Endodermal cell (in vitro differentiated cells): ENCODE measurements around the gene IGFL1. TPM values are rescaled to one million over a fixed set of nuclear protein-coding genes. Genes with fewer than 3 reads are reported as not detected.
"Not testable (repeated sequence)": the region's sequence is repeated elsewhere in the genome, so short reads cannot be mapped to it uniquely, and the experiment has no call there.

ENCODE experiments used
- DNase-seq: peaks from one replicate; pipeline ENCODE4 v3.0.0-alpha.2; 2017
- H3K27ac ChIP-seq: 2 replicates; pipeline ENCODE4 v1.5.1; 2013; ENCODE audit warnings: mild to moderate bottlenecking, low read depth, low read length, moderate library complexity
- H3K27me3 ChIP-seq: 2 replicates; pipeline ENCODE4 v1.6.1; 2013; ENCODE audit warnings: mild to moderate bottlenecking, low read length, moderate library complexity; ENCODE audit not compliant: insufficient read depth, control insufficient read depth, poor library complexity, severe bottlenecking
- H3K36me3 ChIP-seq: 2 replicates; pipeline ENCODE4 v1.7.0; 2013; ENCODE audit warnings: mild to moderate bottlenecking, low read length, moderate library complexity; ENCODE audit not compliant: control insufficient read depth, insufficient read depth
- H3K4me1 ChIP-seq: one replicate; pipeline ENCODE4 v1.7.0; 2013; ENCODE audit warnings: low read length; ENCODE audit not compliant: control insufficient read depth, insufficient read depth
- H3K4me3 ChIP-seq: 2 replicates; pipeline ENCODE4 v1.5.1; 2013; ENCODE audit warnings: mild to moderate bottlenecking, low read length, moderate library complexity
- H3K9ac ChIP-seq: 2 replicates; pipeline ENCODE4 v1.6.1; 2013; ENCODE audit warnings: mild to moderate bottlenecking, low read length, moderate library complexity; ENCODE audit not compliant: poor library complexity, severe bottlenecking; ENCODE audit errors: extremely low read depth
- H3K9me3 ChIP-seq: 2 replicates; pipeline ENCODE4 v1.6.1; 2013; ENCODE audit warnings: mild to moderate bottlenecking, low read length, moderate library complexity; ENCODE audit not compliant: control insufficient read depth
- H3K27ac Mint-ChIP-seq: 2 replicates; pipeline ENCODE4 v1.8.0; 2020; ENCODE audit warnings: mixed read lengths
- H3K27me3 Mint-ChIP-seq: 2 replicates; pipeline ENCODE4 v1.8.0; 2021; ENCODE audit warnings: mild to moderate bottlenecking, mixed read lengths; ENCODE audit not compliant: insufficient read depth
- H3K36me3 Mint-ChIP-seq: 2 replicates; pipeline ENCODE4 v1.8.0; 2020; ENCODE audit warnings: low read depth, mixed read lengths
- H3K4me1 Mint-ChIP-seq: 2 replicates; pipeline ENCODE4 v1.8.0; 2020; ENCODE audit warnings: mixed read lengths
- H3K4me3 Mint-ChIP-seq: 2 replicates; pipeline ENCODE4 v1.8.0; 2020; ENCODE audit warnings: mild to moderate bottlenecking, moderate library complexity, mixed read lengths
- H3K9me3 Mint-ChIP-seq: 2 replicates; pipeline ENCODE4 v1.8.0; 2020; ENCODE audit warnings: mild to moderate bottlenecking, mixed read lengths
- whole genome bisulfite sequencing, 2 experiments: methylation state at CpG; one replicate each; pipeline versions ENCODE4 v1.1.5 to v1.1.7; 2013; ENCODE audit warnings: missing lambda C conversion rate in 2 of 2, mixed read lengths in 1 of 2; ENCODE audit not compliant: insufficient coverage in 1 of 2, insufficient read length in 1 of 2; 5-methylcytosine and 5-hydroxymethylcytosine counted together
- total RNA-seq, 2 donors: library from RNA; stranded (reverse); fragmentation: NEBNext Ultra II Directional in 1 of 2; extraction: Animal tissue kit (Norgen Biotek cat#: 25700) in 1 of 2; gene quantifications; 2 replicates in 1 of 2; 3 replicates in 1 of 2; pipeline ENCODE4 v1.2.1, GENCODE V29; 2021
- TF ChIP-seq, protein P1 (sequence below): fragments of 200-600 bp; sonication (generic); conservative IDR thresholded peaks from 2 replicates; pipeline ENCODE4 v1.5.0; 2021; ENCODE audit warnings: antibody characterized with exemption, mild to moderate bottlenecking

IGFL1 gene
- total RNA-seq, 2 donors from 2014 or later = not detected

DNA sequence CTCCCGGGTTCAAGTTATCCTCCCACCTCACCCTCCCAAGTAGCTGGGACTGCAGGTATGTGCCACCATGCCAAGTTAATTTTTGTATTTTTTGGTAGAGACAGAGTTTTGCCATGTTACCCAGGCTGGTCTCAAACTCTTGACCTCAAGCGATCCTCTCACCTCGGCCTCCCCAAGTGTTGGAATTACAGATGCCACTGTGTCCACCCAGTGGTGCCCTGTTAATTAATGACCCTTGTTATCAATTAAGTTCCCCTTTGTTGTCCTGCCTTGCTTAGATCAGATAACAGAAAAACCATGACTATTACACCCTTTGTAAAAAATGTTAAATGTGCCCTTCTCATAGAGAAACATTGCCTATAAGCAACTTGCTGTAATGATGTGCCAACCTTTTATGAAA, 34.4 kb upstream of the IGFL1 start:
- H3K27ac Mint-ChIP-seq = no peak overlapping the region

DNA sequence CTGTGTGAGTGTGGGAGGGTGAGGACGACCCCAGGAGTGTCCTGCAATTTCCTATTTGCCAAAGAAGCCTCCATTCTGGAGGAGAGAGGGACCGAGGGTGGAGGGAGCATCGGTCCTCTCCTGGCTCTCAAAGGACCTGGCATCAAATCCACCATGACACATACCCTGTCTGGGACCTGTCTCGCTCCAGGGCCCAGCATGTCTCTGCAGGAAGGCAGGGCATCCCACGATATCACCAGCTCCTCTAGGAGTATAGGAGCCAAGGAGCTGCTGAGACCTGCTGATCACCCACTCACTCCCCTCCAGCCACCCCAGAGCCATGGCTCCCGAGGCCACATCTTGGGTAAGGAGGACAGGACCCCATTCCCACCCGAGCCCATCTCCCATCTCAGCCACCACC, 33.6 kb upstream of the IGFL1 start:
- H3K27ac ChIP-seq, H3K36me3 ChIP-seq, H3K4me1 Mint-ChIP-seq, H3K27ac Mint-ChIP-seq, H3K9me3 ChIP-seq, H3K4me3 Mint-ChIP-seq, H3K9me3 Mint-ChIP-seq, DNase-seq, H3K9ac ChIP-seq, H3K27me3 ChIP-seq, H3K4me3 ChIP-seq, H3K4me1 ChIP-seq, H3K36me3 Mint-ChIP-seq: not testable (repeated sequence)
- WGBS, 2 experiments = 95% methylated on average over 7 of the region's 7 CpGs; no CpG with 5 or more reads in 1 of the 2 experiments
- peaks cover 10% of the 10 kb centered on the region for H3K27me3 Mint-ChIP-seq

More for the DNA sequence above, 34.4 kb upstream of the IGFL1 start:
- Mint-ChIP-seq H3K4me1 (peaks cover 11% of the 10 kb centered on the region), H3K36me3 (no peaks in the 10 kb centered on the region), H3K27me3 (peaks cover 11% of the 10 kb centered on the region), H3K4me3 (no peak overlapping the region), H3K9me3 (no peaks in the 10 kb centered on the region)
- Histone ChIP-seq H3K27ac (no peak overlapping the region), H3K36me3 (no peaks in the 10 kb centered on the region), H3K4me1 (no peaks in the 10 kb centered on the region), H3K27me3 (no peaks in the 10 kb centered on the region), H3K4me3 (no peak overlapping the region), H3K9me3 (no peaks in the 10 kb centered on the region), H3K9ac (no peak overlapping the region)
- TF ChIP-seq, protein P1, sequence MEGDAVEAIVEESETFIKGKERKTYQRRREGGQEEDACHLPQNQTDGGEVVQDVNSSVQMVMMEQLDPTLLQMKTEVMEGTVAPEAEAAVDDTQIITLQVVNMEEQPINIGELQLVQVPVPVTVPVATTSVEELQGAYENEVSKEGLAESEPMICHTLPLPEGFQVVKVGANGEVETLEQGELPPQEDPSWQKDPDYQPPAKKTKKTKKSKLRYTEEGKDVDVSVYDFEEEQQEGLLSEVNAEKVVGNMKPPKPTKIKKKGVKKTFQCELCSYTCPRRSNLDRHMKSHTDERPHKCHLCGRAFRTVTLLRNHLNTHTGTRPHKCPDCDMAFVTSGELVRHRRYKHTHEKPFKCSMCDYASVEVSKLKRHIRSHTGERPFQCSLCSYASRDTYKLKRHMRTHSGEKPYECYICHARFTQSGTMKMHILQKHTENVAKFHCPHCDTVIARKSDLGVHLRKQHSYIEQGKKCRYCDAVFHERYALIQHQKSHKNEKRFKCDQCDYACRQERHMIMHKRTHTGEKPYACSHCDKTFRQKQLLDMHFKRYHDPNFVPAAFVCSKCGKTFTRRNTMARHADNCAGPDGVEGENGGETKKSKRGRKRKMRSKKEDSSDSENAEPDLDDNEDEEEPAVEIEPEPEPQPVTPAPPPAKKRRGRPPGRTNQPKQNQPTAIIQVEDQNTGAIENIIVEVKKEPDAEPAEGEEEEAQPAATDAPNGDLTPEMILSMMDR = no peak
- no peak for DNase-seq
- WGBS, 2 experiments = 91 to 96% methylated on average over 2 to 3 of the region's 3 CpGs

DNA sequence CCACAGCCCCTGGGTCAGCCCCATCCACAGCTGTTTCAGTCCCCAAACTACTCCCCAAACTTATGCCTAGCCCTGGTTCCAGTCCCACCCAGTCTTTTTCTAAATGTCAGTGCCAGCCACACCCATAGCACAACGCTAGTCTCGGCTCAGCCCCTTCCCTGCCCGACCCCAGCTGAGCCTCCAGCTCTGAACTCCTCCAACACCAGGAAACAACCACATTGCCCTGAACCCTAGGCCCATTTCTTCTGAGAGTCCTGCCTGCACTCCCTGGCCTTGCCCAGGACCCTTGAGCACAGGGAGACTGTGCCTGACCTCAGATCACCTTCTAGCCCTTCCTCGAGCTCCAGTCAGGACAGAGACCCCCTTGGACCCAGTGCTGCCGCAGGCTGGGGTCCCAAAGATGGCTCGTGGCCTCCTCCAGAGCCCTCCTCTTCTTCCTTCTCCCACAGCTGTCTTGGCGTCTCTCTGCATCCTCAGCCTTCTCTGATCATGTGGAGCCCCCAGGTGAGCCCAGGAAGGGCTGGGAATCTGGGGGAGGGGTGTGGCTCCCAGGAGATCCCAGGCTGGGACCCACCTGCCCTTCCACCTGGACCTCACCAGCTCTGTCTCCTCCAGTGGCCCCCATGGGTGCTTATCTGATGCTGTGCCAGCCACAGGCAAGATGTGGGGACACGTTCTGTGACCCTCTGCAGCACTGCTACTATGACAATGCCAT, 33.0 kb upstream of the IGFL1 start:
- Histone ChIP-seq H3K4me1 (no peaks in the 10 kb centered on the region), H3K36me3 (no peaks in the 10 kb centered on the region), H3K9ac (no peak overlapping the region), H3K9me3 (no peaks in the 10 kb centered on the region), H3K27ac (no peak overlapping the region), H3K27me3 (no peaks in the 10 kb centered on the region), H3K4me3 (no peak overlapping the region)
- DNase-seq = no peak
- H3K27me3 Mint-ChIP-seq = peaks cover 11% of the 10 kb centered on the region
- no peak overlapping the region for H3K4me3 Mint-ChIP-seq
- no peaks in the 10 kb centered on the region for H3K36me3 Mint-ChIP-seq
- no peak overlapping the region for H3K27ac Mint-ChIP-seq
- H3K4me1 Mint-ChIP-seq = peaks cover 5% of the 10 kb centered on the region
- H3K9me3 Mint-ChIP-seq = peaks cover 10% of the 10 kb centered on the region
- 81 to 89% methylated on average over 4 to 8 of the region's 8 CpGs for WGBS, 2 experiments
- TF ChIP-seq, protein P1 = no peak
